ENCODE measurements around the gene MMP25. TPM values are rescaled to one million over a fixed set of nuclear protein-coding genes. Genes with fewer than 3 reads are reported as not detected.

MMP25 gene, protein sequence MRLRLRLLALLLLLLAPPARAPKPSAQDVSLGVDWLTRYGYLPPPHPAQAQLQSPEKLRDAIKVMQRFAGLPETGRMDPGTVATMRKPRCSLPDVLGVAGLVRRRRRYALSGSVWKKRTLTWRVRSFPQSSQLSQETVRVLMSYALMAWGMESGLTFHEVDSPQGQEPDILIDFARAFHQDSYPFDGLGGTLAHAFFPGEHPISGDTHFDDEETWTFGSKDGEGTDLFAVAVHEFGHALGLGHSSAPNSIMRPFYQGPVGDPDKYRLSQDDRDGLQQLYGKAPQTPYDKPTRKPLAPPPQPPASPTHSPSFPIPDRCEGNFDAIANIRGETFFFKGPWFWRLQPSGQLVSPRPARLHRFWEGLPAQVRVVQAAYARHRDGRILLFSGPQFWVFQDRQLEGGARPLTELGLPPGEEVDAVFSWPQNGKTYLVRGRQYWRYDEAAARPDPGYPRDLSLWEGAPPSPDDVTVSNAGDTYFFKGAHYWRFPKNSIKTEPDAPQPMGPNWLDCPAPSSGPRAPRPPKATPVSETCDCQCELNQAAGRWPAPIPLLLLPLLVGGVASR
- total RNA-seq (ENCODE audit: low replicate concordance): not detected in 2 replicates

- no peak for DNase-seq (ENCODE audit: low read depth)
- TF ChIP-seq, protein P1, sequence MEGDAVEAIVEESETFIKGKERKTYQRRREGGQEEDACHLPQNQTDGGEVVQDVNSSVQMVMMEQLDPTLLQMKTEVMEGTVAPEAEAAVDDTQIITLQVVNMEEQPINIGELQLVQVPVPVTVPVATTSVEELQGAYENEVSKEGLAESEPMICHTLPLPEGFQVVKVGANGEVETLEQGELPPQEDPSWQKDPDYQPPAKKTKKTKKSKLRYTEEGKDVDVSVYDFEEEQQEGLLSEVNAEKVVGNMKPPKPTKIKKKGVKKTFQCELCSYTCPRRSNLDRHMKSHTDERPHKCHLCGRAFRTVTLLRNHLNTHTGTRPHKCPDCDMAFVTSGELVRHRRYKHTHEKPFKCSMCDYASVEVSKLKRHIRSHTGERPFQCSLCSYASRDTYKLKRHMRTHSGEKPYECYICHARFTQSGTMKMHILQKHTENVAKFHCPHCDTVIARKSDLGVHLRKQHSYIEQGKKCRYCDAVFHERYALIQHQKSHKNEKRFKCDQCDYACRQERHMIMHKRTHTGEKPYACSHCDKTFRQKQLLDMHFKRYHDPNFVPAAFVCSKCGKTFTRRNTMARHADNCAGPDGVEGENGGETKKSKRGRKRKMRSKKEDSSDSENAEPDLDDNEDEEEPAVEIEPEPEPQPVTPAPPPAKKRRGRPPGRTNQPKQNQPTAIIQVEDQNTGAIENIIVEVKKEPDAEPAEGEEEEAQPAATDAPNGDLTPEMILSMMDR (IDR thresholded peaks at IDR 0.05; ENCODE audit: insufficient read depth, low read length): no peak
- H3K4me3 ChIP-seq (ENCODE audit: low read depth, low read length): peak within 1 kb of the TSS; percentile 53
Observed at GRCh38 chr16:3045758-3046640, at the start of gene MMP25. Gene MMP25 (plus strand): TSS chr16:3046561. CDS start chr16:3046918, 357 bp downstream.

GRCh38 chr16:2999929-3000328, 46.4 kb upstream of the MMP25 start:
- no peak for DNase-seq (ENCODE audit: low read depth)
- no peak overlapping the region for H3K4me3 ChIP-seq (ENCODE audit: low read depth, low read length)
- TF ChIP-seq, protein P1 (IDR thresholded peaks at IDR 0.05; ENCODE audit: insufficient read depth, low read length): no peak

DNA sequence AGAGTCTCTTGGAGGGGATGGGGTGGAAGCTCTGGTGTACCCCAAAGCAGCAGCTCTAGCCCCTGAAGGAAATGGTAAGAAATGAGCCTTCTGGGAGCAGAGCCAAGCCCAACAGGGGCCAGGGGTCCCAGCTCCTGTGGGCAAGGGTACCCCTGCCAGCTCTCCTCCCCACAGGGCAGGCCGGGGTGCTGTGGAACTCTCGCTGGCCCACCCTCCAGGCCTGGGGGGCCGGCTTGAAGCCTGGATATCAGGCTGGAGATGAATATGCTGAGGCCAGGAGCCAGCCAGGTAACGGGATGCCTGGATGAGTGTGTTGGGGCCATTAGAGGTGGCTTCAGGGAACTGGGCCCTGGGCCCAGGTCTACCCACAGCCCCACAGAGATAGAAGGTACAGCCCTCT, 45.8 kb upstream of the MMP25 start:
- TF ChIP-seq, protein P1 (IDR thresholded peaks at IDR 0.05; ENCODE audit: insufficient read depth, low read length): no peak
- DNase-seq (ENCODE audit: low read depth): no peak

GRCh38 chr16:3001316-3001715, 45.0 kb upstream of the MMP25 start:
- no peak for DNase-seq (ENCODE audit: low read depth)
- TF ChIP-seq, protein P1 (IDR thresholded peaks at IDR 0.05; ENCODE audit: insufficient read depth, low read length): no peak
- no peak overlapping the region for H3K4me3 ChIP-seq (ENCODE audit: low read depth, low read length)

More for the DNA sequence above, 45.8 kb upstream of the MMP25 start:
- no peak overlapping the region for H3K4me3 ChIP-seq (ENCODE audit: low read depth, low read length)

GRCh38 chr16:3003582-3004270, 42.6 kb upstream of the MMP25 start:
- no peak overlapping the region for H3K4me3 ChIP-seq (ENCODE audit: low read depth, low read length)
- TF ChIP-seq, protein P1 (IDR thresholded peaks at IDR 0.05; ENCODE audit: insufficient read depth, low read length): peak; percentile 25
- DNase-seq (ENCODE audit: low read depth): peak; percentile 98

GRCh38 chr16:3004319-3004718, 42.0 kb upstream of the MMP25 start:
- DNase-seq (ENCODE audit: low read depth): no peak
- TF ChIP-seq, protein P1 (IDR thresholded peaks at IDR 0.05; ENCODE audit: insufficient read depth, low read length): no peak
- no peak overlapping the region for H3K4me3 ChIP-seq (ENCODE audit: low read depth, low read length)
